Activated T-cell treated with anti-CD3 and anti-CD28 coated beads for 1 hour (primary cell): ENCODE results near the gene CTNNA3.

Experiments
- DNase-seq: peaks from one replicate; pipeline ENCODE4 v3.0.0-alpha.2; 2020; ENCODE audit warnings: low read depth

The CTNNA3 gene

GRCh38 chr10:66811211-66811610 lies 884.8 kb downstream of the CTNNA3 start:
- no peak for DNase-seq

DNA sequence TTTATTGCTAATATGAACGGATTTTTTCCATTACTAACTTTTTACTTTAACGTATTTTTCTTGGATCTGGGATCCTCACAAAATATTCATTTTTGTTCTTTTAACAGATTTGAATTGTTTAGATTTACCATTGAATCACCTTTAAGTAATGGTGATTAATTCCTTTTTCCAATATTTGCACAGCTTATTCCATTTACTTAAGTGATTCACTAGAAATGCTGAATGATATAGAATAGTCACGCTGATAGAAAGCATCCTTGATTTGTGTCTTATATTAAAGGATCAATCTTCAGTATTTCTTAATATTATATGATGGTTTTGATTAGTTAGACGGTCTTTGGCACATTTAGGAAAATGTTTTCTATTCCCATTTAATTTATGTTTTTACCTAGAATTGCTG lies 886.6 kb downstream of the CTNNA3 start:
- no peak for DNase-seq

DNA sequence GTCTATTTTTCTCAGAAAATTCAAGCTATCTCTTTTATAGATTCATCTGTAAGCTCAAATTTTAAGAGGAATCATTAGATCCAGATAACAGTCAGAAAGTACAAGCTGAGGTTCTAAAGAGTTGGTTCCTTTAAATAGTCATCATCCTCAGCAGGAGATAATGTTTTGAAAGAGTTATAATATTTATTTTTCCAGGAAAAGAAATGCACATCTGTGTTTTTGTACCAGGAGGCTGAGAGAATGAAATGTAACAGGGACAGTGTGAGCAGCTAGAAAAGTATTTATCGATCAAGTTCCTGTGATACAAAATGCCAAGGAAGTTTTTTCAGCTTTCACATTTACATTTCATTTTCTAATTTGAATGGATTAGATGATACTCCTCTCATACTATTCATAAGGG lies 890.4 kb downstream of the CTNNA3 start:
- no peak for DNase-seq

DNA sequence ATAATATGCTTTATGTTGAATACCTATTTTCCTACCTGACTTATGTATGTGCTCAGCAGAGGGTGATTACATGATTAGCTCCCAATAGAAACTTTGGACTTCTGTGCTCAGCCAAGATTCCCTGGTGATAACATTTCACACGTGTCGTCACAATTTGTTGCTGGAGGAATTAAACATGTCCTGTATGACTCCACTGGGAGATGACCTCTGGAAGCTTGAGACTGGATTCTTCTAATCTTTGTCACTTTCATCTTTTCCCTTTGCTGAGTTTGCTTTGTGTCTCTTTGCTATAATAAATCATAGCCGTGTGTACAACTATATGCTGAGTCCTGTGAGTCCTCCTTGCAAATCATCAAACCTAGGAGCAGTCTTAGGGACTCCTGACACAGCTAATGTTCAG lies 891.0 kb downstream of the CTNNA3 start:
- DNase-seq, result no peak

GRCh38 chr10:66803174-66803573 lies 892.8 kb downstream of the CTNNA3 start:
- DNase-seq, result no peak

- no peak for DNase-seq
These were observed 896.5 kb downstream of the CTNNA3 start for GRCh38 chr10:66799474-66799873.

- no peak for DNase-seq
These were observed 900.1 kb downstream of the CTNNA3 start for GRCh38 chr10:66795866-66796265.

DNA sequence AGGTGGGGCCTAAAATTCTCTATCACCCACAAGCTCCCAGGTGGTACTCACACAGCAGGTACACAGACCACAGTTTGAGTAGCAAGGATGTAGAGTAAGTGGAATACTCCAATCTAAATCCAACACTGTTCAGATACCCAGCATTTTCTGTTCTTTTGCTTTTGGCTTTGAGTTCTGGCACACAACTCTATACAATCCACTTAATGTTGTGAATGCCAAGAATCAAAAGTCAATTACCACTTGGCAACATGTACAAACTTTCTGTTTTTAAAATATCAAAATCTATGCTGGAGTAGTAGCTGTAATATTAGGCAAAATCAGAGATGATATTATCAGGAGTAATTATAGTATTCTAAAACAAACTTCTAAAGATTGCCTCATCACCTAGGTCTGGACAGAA lies 903.6 kb downstream of the CTNNA3 start:
- DNase-seq, result no peak

DNA sequence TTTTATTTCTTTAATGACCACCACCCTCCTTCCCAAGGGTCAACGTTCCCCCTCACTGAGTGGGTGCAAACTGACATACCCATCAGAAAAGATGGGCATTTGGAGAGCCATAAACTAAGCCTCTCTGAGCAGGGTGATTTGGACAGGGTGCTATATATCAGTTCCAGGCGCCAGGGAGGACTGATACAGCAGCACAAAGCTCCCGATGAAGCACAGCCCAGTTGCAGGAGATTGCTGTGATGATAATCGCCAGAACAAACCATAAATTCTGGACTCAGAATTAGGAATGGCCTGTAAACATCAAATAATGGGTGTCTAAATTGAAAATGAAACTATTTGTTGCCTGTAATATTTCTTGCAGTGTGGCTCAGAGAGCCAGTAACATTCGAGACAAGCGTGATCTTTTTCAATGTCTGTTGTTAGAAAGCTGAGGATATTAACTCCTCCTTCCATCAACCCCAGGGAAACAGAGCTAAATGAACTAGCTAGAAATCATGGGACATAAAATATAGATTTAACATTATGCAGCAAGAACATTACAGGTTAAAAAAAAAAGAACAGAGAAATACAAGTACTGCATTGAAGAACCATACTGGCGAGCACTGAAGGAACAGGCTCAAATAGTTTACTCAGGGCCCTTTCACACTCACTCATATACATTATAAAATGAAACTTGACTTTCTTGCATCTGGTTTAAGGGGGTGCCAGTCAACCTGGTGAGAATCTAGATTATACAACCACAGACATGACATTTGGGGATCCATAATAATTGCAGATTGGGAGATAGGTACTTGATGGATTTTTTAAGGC lies 907.6 kb downstream of the CTNNA3 start:
- no peak for DNase-seq

DNA sequence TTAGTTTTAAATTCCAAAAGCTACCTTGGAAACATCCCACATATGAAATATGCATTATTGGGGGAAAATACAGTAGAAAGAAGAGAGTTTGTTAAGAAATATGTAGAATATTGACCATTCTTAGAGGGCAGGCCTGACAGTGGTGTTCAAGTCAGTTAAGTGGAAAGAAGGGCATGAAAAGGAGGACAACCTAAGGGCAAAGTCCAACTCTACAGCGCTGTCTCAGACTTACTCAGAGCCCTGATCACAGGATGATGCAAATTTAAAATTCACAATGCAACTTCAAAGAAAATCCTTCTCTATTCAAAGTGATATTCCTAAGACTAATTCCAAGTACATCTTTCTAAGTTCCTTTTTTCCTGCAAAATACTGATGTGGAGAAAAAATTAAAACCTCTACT lies 909.3 kb downstream of the CTNNA3 start:
- no peak for DNase-seq

DNA sequence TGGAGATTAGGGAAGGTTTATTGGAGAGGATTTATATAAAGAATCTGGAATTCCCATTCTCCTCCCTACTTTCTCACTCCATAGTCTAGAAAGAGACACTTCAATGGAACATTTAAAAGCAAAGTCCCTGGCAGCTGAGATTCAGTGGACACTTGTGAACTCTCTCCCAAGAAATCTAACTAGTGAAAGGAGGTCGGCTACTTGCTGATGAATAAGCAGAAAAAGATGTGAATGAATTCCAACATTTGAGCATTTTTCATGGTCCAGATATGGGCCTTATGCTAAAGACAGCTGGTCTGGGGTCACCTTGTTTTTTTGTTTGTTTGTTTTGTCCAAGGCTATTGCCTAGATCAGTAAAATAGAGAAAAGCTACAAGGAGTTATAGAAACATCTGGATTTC lies 911.2 kb downstream of the CTNNA3 start:
- no peak for DNase-seq

GRCh38 chr10:66783316-66783715 lies 912.7 kb downstream of the CTNNA3 start:
- DNase-seq, result no peak

GRCh38 chr10:66782776-66783175 lies 913.2 kb downstream of the CTNNA3 start:
- no peak for DNase-seq

GRCh38 chr10:66782144-66782543 lies 913.9 kb downstream of the CTNNA3 start:
- DNase-seq, result no peak

- DNase-seq, result no peak
These were observed 915.2 kb downstream of the CTNNA3 start for GRCh38 chr10:66780796-66781195.

- DNase-seq, result no peak
These were observed 917.6 kb downstream of the CTNNA3 start for GRCh38 chr10:66778351-66778750.

DNA sequence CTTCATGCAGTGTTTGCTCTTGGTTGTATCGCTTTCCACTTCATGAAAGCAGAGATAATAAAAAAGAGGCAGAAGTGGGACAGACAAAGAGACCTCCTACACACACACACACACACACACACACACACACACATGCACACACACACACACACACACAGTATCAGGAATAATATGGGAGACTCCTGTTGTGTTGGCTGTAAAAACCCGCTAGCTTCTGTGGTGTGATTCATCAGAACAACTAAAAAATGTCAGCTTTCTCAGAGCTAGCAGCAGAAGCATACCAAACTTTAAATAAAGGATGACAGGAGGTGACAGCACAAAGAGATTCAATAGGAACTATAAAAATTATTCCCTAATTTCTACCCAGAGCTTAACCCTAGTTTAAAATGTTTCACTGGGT lies 918.3 kb downstream of the CTNNA3 start:
- DNase-seq, result no peak

DNA sequence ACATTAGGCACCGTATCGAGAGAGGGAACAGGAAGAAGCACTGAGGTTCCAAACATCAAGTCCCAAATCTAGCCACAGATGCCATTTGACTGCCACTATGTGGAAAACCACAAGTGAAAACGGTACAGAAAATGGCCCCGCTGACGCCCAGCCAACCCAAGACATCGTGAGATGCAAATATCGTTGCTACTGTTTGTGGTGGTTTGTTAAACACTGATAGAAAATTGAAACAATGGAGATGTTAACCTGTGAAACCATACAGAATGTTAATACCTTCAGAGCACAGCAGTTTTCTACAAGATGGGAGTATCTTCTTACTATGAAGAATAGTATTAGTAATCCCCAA lies 922.5 kb downstream of the CTNNA3 start:
- DNase-seq, result no peak

DNA sequence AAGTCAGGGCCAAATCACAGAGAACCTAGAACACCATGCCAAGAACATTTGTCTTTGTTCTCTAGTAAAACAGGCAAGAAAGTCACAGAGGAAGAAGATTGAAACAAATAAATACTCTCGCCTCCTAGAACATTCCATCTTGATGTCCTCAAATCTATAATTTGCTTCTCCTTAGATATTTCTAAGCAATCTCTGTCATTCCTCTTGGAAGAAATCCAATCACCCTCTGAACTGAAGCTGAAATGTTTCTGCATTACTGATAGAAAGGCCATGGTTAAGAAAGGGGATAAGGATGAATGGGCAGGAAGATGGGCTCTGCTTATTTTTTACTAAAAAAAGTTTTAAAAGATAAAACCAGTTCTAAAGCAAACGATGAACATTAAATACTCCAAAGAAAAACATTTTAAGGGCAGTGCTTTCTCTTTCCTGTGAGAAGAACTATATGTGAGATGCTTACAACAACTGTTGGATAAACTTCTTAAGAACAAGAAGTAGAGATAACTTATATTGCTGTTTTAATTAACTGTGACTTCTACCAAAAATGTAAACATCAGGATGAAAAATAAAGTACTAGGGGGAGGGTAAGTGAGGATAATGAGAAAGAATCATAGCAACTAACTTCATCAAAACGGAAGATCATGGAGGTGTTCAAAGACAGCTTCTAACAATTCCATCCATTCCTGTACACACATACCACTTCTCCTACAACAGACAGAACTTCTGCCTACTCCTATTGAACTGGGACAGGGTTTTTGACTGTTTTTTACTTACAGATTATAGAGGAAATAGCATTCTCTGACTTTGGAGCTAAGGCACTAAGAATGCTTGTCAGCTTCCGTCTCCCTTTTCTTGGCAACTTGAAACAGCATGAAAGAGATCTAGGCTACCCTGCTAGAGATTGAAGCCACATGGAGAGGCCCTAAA lies 923.2 kb downstream of the CTNNA3 start:
- DNase-seq, result no peak

GRCh38 chr10:66767707-66768106 lies 928.3 kb downstream of the CTNNA3 start:
- no peak for DNase-seq

- DNase-seq, result no peak
These were observed 933.7 kb downstream of the CTNNA3 start for GRCh38 chr10:66762218-66762729.

DNA sequence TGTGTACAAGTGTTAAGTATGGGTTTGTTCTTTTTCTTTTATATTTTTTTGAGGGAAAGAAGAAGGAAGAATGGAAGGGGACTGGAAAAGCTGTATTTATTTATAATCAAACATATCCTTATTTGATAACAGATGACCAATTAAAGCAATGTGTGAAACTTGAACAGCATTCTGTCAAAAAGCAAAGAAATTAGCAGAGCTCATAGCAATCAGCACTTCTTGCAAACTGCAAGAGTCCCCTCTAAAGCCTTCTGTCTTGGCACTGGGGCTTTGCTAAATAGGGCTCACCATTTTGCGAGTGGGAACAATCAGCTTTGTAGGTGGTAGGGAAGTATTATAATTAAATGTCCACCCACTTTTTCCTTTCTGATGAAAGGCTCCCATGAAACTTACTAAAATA lies 935.1 kb downstream of the CTNNA3 start:
- DNase-seq, result no peak

- DNase-seq, result no peak
These were observed 940.5 kb downstream of the CTNNA3 start for GRCh38 chr10:66755474-66755873.
